OCI-LY1 (cell line): Measurements from ENCODE around the gene BRD1.

ENCODE experiments used
- H2AFZ ChIP-seq: fragments of 200-600 bp; sonication (generic), shearing (Covaris generic); 2 replicates; pipeline ENCODE4 v1.6.0; 2014; ENCODE audit warnings: antibody characterized with exemption, mild to moderate bottlenecking, low read length
- H3F3A ChIP-seq: fragments of 200-600 bp; sonication (generic), shearing (Covaris generic); 2 replicates; pipeline ENCODE4 v1.6.0; 2014; ENCODE audit warnings: mild to moderate bottlenecking, antibody characterized with exemption, low read length, moderate library complexity; ENCODE audit not compliant: insufficient read depth
- H3K27ac ChIP-seq: fragments of 200-600 bp; sonication (generic); 2 replicates; pipeline ENCODE4 v1.5.1; 2014; ENCODE audit warnings: low read length, mixed run types, mild to moderate bottlenecking, low read depth; ENCODE audit not compliant: poor library complexity, severe bottlenecking
- H3K27me3 ChIP-seq: fragments of 200-600 bp; sonication (generic); 2 replicates; pipeline ENCODE4 v1.6.0; 2014; ENCODE audit warnings: antibody characterized with exemption, mild to moderate bottlenecking, low read length, moderate library complexity; ENCODE audit not compliant: insufficient read depth
- H3K36me3 ChIP-seq: fragments of 200-600 bp; sonication (generic); 2 replicates; pipeline ENCODE4 v1.6.1; 2014; ENCODE audit warnings: mild to moderate bottlenecking, antibody characterized with exemption, low read length, moderate library complexity, mixed read lengths; ENCODE audit not compliant: insufficient read depth
- H3K4me1 ChIP-seq: fragments of 200-600 bp; sonication (generic); 2 replicates; pipeline ENCODE4 v1.5.1; 2014; ENCODE audit warnings: mild to moderate bottlenecking, low read length, moderate library complexity; ENCODE audit not compliant: insufficient read depth, severe bottlenecking
- H3K4me2 ChIP-seq: fragments of 200-600 bp; sonication (generic), shearing (Covaris generic); 2 replicates; pipeline ENCODE4 v1.6.1; 2014; ENCODE audit warnings: low read length
- H3K4me3 ChIP-seq: fragments of 200-600 bp; sonication (generic); 2 replicates; pipeline ENCODE4 v1.5.1; 2014; ENCODE audit warnings: low read length, low read depth, mild to moderate bottlenecking, mixed read lengths; ENCODE audit not compliant: poor library complexity, severe bottlenecking
- H3K79me2 ChIP-seq: fragments of 200-600 bp; shearing (Covaris generic); 2 replicates; pipeline ENCODE4 v1.6.1; 2016; ENCODE audit warnings: mixed run types, low read length, mixed read lengths; ENCODE audit not compliant: insufficient read depth
- H3K9ac ChIP-seq: fragments of 200-600 bp; sonication (generic), shearing (Covaris generic); 2 replicates; pipeline ENCODE4 v1.6.1; 2014; ENCODE audit warnings: mild to moderate bottlenecking, low read length, mixed read lengths
- H3K9me2 ChIP-seq: fragments of 200-600 bp; sonication (generic), shearing (Covaris generic); 2 replicates; pipeline ENCODE4 v1.6.1; 2014; ENCODE audit warnings: low read depth, mild to moderate bottlenecking, low read length, mixed read lengths
- H3K9me3 ChIP-seq: fragments of 200-600 bp; shearing (Covaris generic); 2 replicates; pipeline ENCODE4 v1.6.1; 2014; ENCODE audit warnings: low read length, mixed read lengths
- H4K20me1 ChIP-seq: fragments of 200-600 bp; sonication (generic), shearing (Covaris generic); 2 replicates; pipeline ENCODE4 v1.6.0; 2016; ENCODE audit warnings: mild to moderate bottlenecking, low read length; ENCODE audit not compliant: insufficient read depth
- CTCF ChIP-seq: fragments of 200-600 bp; sonication (generic), shearing (Covaris generic); IDR thresholded peaks from 2 replicates; pipeline ENCODE4 v1.5.1; 2017; ENCODE audit warnings: mild to moderate bottlenecking, antibody characterized with exemption, low read length, moderate library complexity, mixed read lengths
- EZH2 ChIP-seq: fragments of 200-600 bp; sonication (generic), shearing (Covaris generic); IDR thresholded peaks from 2 replicates; pipeline ENCODE4 v1.8.0; 2017; ENCODE audit warnings: borderline replicate concordance, mixed run types, mild to moderate bottlenecking, antibody characterized with exemption, low read length, moderate library complexity, mixed read lengths

Gene BRD1

GRCh38 chr22:49730656-49731055 lies 97.0 kb downstream of the BRD1 start:
- H2AFZ ChIP-seq = no peak overlapping the region
- no peaks in the 10 kb centered on the region for H4K20me1 ChIP-seq
- H3K27ac ChIP-seq = no peak overlapping the region
- no peaks in the 10 kb centered on the region for H3F3A ChIP-seq
- no peaks in the 10 kb centered on the region for H3K79me2 ChIP-seq
- no peak overlapping the region for H3K4me3 ChIP-seq
- no peak overlapping the region for H3K4me2 ChIP-seq
- no peaks in the 10 kb centered on the region for H3K9me3 ChIP-seq
- H3K36me3 ChIP-seq = no peaks in the 10 kb centered on the region
- H3K27me3 ChIP-seq = peaks cover 4% of the 10 kb centered on the region; the same call in 1 of the 2 replicates
- TF ChIP-seq EZH2 = no peak
- TF ChIP-seq CTCF = no peak
- no peaks in the 10 kb centered on the region for H3K9me2 ChIP-seq
- no peaks in the 10 kb centered on the region for H3K4me1 ChIP-seq
- H3K9ac ChIP-seq = no peak overlapping the region

GRCh38 chr22:49728570-49729271 lies 99.0 kb downstream of the BRD1 start:
- no peak overlapping the region for H2AFZ ChIP-seq
- no peaks in the 10 kb centered on the region for H4K20me1 ChIP-seq
- no peak overlapping the region for H3K4me3 ChIP-seq
- H3K9me3 ChIP-seq = no peaks in the 10 kb centered on the region
- no peak overlapping the region for H3K9ac ChIP-seq
- no peak overlapping the region for H3K27ac ChIP-seq
- no peaks in the 10 kb centered on the region for H3K9me2 ChIP-seq
- no peak for TF ChIP-seq CTCF
- TF ChIP-seq EZH2 = no peak
- H3F3A ChIP-seq = no peaks in the 10 kb centered on the region
- peaks cover 7% of the 10 kb centered on the region for H3K4me1 ChIP-seq
- peaks cover 4% of the 10 kb centered on the region; the same call in 1 of the 2 replicates for H3K27me3 ChIP-seq
- H3K36me3 ChIP-seq = no peaks in the 10 kb centered on the region
- no peaks in the 10 kb centered on the region for H3K79me2 ChIP-seq
- no peak overlapping the region for H3K4me2 ChIP-seq

- no peaks in the 10 kb centered on the region for H3F3A ChIP-seq
- no peaks in the 10 kb centered on the region for H4K20me1 ChIP-seq
- peaks cover 4% of the 10 kb centered on the region; the same call in 1 of the 2 replicates for H3K27me3 ChIP-seq
- H3K4me1 ChIP-seq = peaks cover 7% of the 10 kb centered on the region
- H2AFZ ChIP-seq = no peak overlapping the region
- TF ChIP-seq CTCF (no peak), EZH2 (no peak)
- H3K27ac ChIP-seq = no peak overlapping the region
- no peaks in the 10 kb centered on the region for H3K9me3 ChIP-seq
- no peaks in the 10 kb centered on the region for H3K36me3 ChIP-seq
- H3K9me2 ChIP-seq = no peaks in the 10 kb centered on the region
- no peak overlapping the region for H3K4me3 ChIP-seq
- H3K4me2 ChIP-seq = no peak overlapping the region
- H3K9ac ChIP-seq = no peak overlapping the region
- H3K79me2 ChIP-seq = no peaks in the 10 kb centered on the region
These were observed 99.6 kb downstream of the BRD1 start for GRCh38 chr22:49727881-49728569.
